Trophoblast cell (in vitro differentiated cells and primary cell): ENCODE results near the gene GBF1.
"Not testable (repeated sequence)": the region's sequence is repeated elsewhere in the genome, so short reads cannot be mapped to it uniquely, and the experiment has no call there.

ENCODE experiments used
- DNase-seq, 2 donors: peaks; one replicate each; pipeline ENCODE4 v3.0.0-alpha.2; 2016
- H2AFZ ChIP-seq: 2 replicates; pipeline ENCODE4 v1.6.1; 2013; ENCODE audit warnings: low read length, moderate library complexity, mild to moderate bottlenecking; ENCODE audit not compliant: insufficient read depth, poor library complexity
- H2AK5ac ChIP-seq: 2 replicates; pipeline ENCODE4 v1.6.1; 2013; ENCODE audit warnings: mild to moderate bottlenecking, low read length
- H2BK120ac ChIP-seq: 2 replicates; pipeline ENCODE4 v1.6.1; 2013; ENCODE audit warnings: low read length, mild to moderate bottlenecking, moderate library complexity; ENCODE audit not compliant: insufficient read depth, poor library complexity
- H2BK12ac ChIP-seq: 2 replicates; pipeline ENCODE4 v1.6.1; 2013; ENCODE audit warnings: mild to moderate bottlenecking, low read length, moderate library complexity
- H2BK5ac ChIP-seq: 2 replicates; pipeline ENCODE4 v1.6.1; 2013; ENCODE audit warnings: low read length, low read depth, moderate library complexity, mild to moderate bottlenecking; ENCODE audit not compliant: poor library complexity
- H3K14ac ChIP-seq: 2 replicates; pipeline ENCODE4 v1.6.1; 2013; ENCODE audit warnings: mild to moderate bottlenecking, low read length
- H3K18ac ChIP-seq: 2 replicates; pipeline ENCODE4 v1.6.1; 2013; ENCODE audit warnings: mild to moderate bottlenecking, low read length
- H3K23ac ChIP-seq: 2 replicates; pipeline ENCODE4 v1.6.1; 2013; ENCODE audit warnings: low read length
- H3K27ac ChIP-seq: 2 replicates; pipeline ENCODE4 v1.5.1; 2013; ENCODE audit warnings: low read depth, mild to moderate bottlenecking, inconsistent platforms, low read length, moderate library complexity
- H3K27me3 ChIP-seq: 2 replicates; pipeline ENCODE4 v1.6.1; 2013; ENCODE audit warnings: inconsistent platforms, mild to moderate bottlenecking, low read length, moderate library complexity; ENCODE audit not compliant: insufficient read depth
- H3K36me3 ChIP-seq, 2 experiments: 1 replicate in 1 of 2; 2 replicates in 1 of 2; pipeline ENCODE4 v1.6.1; 2013; ENCODE audit warnings: low read length in 2 of 2, mild to moderate bottlenecking in 2 of 2, moderate library complexity in 1 of 2; ENCODE audit not compliant: insufficient read depth in 2 of 2, control insufficient read depth in 1 of 2
- H3K4ac ChIP-seq: 2 replicates; pipeline ENCODE4 v1.6.1; 2013; ENCODE audit warnings: low read depth, mild to moderate bottlenecking, low read length, moderate library complexity
- H3K4me1 ChIP-seq, 2 experiments: 1 replicate in 1 of 2; 2 replicates in 1 of 2; pipeline ENCODE4 v1.6.1; 2013; ENCODE audit warnings: low read length in 2 of 2, mild to moderate bottlenecking in 2 of 2, moderate library complexity in 1 of 2; ENCODE audit not compliant: insufficient read depth in 2 of 2, control insufficient read depth in 1 of 2
- H3K4me2 ChIP-seq: 2 replicates; pipeline ENCODE4 v1.6.1; 2013; ENCODE audit warnings: inconsistent platforms, mild to moderate bottlenecking, low read length, moderate library complexity
- H3K4me3 ChIP-seq: 2 replicates; pipeline ENCODE4 v1.5.1; 2013; ENCODE audit warnings: mild to moderate bottlenecking, low read depth, low read length, inconsistent platforms
- H3K79me1 ChIP-seq: one replicate; pipeline ENCODE4 v1.6.1; 2013; ENCODE audit warnings: low read length
- H3K79me2 ChIP-seq: 2 replicates; pipeline ENCODE4 v1.6.1; 2013; ENCODE audit warnings: low read length, mild to moderate bottlenecking; ENCODE audit not compliant: control insufficient read depth, insufficient read depth, poor library complexity
- H3K9ac ChIP-seq: 2 replicates; pipeline ENCODE4 v1.6.1; 2013; ENCODE audit warnings: mild to moderate bottlenecking, low read length
- H3K9me3 ChIP-seq: 2 replicates; pipeline ENCODE4 v1.6.1; 2013; ENCODE audit warnings: low read depth, mild to moderate bottlenecking, control low read depth, inconsistent platforms, low read length; ENCODE audit not compliant: insufficient read depth
- H4K12ac ChIP-seq: 2 replicates; pipeline ENCODE4 v1.6.1; 2013; ENCODE audit warnings: low read depth, mild to moderate bottlenecking, low read length, moderate library complexity
- H4K8ac ChIP-seq: 2 replicates; pipeline ENCODE4 v1.6.1; 2013; ENCODE audit warnings: low read depth, mild to moderate bottlenecking, low read length, moderate library complexity
- H4K91ac ChIP-seq: one replicate; pipeline ENCODE4 v1.6.1; 2013; ENCODE audit warnings: low read depth, mild to moderate bottlenecking, low read length, moderate library complexity
- WGBS: extraction: QIAGEN DNeasy Blood & Tissue Kit; methylation state at CpG from one replicate; pipeline ENCODE4 v1.1.7; 2013; ENCODE audit warnings: missing lambda C conversion rate; ENCODE audit not compliant: insufficient read length, insufficient coverage; ENCODE audit errors: extremely low coverage; 5-methylcytosine and 5-hydroxymethylcytosine counted together

The GBF1 gene

DNA sequence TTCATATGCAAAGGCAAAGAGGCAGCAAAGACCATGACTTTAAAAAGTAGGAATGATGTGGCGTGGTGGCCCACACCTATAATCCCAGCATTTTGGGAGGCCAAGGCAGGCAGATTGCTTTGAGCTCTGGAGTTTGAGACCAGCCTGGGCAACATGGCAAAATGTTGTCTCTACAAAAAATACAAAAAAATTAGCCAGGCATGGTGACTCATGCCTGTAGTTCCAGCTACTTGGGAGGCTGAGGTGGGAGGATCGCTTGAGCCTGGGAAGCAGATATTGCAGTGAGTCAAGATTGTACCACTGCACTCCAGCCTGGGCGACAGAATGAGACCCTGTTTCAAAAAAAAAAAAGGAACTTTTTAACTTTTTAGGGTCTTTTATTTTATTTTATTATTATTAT lies 7.2 kb downstream of the GBF1 start:
- not testable (repeated sequence) for H3K14ac ChIP-seq, H2AK5ac ChIP-seq, H2BK120ac ChIP-seq, H4K91ac ChIP-seq, H3K79me2 ChIP-seq, H3K4me1 ChIP-seq, H3K23ac ChIP-seq, H3K4ac ChIP-seq, H3K4me2 ChIP-seq, H3K9me3 ChIP-seq, H3K9ac ChIP-seq, H3K4me3 ChIP-seq, H2BK12ac ChIP-seq, H3K27ac ChIP-seq, H3K18ac ChIP-seq, H3K36me3 ChIP-seq, H2AFZ ChIP-seq, H3K79me1 ChIP-seq, H2BK5ac ChIP-seq, H3K27me3 ChIP-seq, H4K12ac ChIP-seq, H4K8ac ChIP-seq
- no CpG with 5 or more reads among the region's 3 CpGs for WGBS
- peak; percentile 20 to 40 for DNase-seq

DNA sequence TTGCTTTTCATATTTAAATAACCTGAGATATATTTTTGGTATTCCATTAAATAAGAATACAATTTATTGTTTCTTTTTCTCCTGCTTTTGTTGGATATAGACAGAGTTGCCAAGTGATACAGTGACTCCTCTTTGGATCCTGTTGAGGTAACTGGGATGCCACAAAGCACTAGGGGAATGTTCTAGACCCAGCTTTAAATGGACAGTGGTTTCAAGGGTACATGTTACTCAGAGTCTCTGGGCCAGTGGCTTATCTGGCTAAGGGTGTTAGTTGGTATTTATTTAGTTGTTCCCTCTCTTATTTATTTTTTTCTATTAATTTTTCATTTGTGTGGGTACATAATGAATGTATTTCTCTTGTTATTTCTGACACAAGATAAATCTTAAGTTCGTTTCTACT lies 9.1 kb downstream of the GBF1 start:
- Histone ChIP-seq H3K36me3 (peaks cover 8 to 9% of the 10 kb centered on the region in 2 experiments), H3K4ac (peak overlapping the region; percentile 87), H4K8ac (no peak overlapping the region), H3K27me3 (no peaks in the 10 kb centered on the region), H3K23ac (no peak overlapping the region), H4K91ac (no peak overlapping the region), H3K4me1 (no peaks in the 10 kb centered on the region), H3K79me1 (no peaks in the 10 kb centered on the region), H3K18ac (no peak overlapping the region), H3K9ac (no peak overlapping the region), H4K12ac (no peak overlapping the region), H3K9me3 (no peaks in the 10 kb centered on the region), H2AK5ac (no peak overlapping the region), H2BK5ac (no peak overlapping the region), H2AFZ (no peak overlapping the region), H2BK12ac (no peak overlapping the region), H3K14ac (no peak overlapping the region), H3K4me3 (no peak overlapping the region), H3K4me2 (no peak overlapping the region), H3K79me2 (no peaks in the 10 kb centered on the region), H3K27ac (no peak overlapping the region), H2BK120ac (no peak overlapping the region)
- WGBS, result no CpG with 5 or more reads among the region's 1 CpG
- DNase-seq, result no peak

DNA sequence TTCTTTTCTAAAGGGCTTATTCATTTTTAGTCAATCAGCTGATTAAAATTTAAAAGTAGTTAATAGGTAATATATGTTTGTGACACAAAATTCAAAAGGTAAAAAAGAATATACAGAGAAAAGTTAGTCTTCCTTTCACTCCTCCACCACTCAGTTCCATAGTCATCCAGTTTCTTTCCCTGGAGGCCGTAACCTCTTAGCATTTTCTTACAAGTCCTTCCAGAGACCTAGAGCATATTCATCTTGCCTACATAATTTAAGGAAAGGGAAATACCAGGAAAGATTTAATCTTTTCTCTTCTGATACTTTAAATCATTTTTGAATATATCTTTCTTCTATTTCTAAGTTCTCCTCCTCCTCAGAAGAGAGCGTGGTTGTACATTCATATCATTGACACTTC lies 10.1 kb downstream of the GBF1 start:
- H4K8ac ChIP-seq, result no peak overlapping the region
- no peak overlapping the region for H2BK5ac ChIP-seq
- H3K23ac ChIP-seq, result no peak overlapping the region
- WGBS, result no CpG with 5 or more reads among the region's 2 CpGs
- no peak overlapping the region for H3K18ac ChIP-seq
- no peak overlapping the region for H3K14ac ChIP-seq
- H2AK5ac ChIP-seq, result no peak overlapping the region
- no peak overlapping the region for H2BK120ac ChIP-seq
- no peaks in the 10 kb centered on the region for H3K79me2 ChIP-seq
- H3K27ac ChIP-seq, result no peak overlapping the region
- no peak for DNase-seq
- no peaks in the 10 kb centered on the region for H3K4me1 ChIP-seq
- H2AFZ ChIP-seq, result no peak overlapping the region
- H3K4me2 ChIP-seq, result no peak overlapping the region
- no peak overlapping the region for H3K4ac ChIP-seq
- H3K9me3 ChIP-seq, result no peaks in the 10 kb centered on the region
- no peaks in the 10 kb centered on the region for H3K79me1 ChIP-seq
- no peak overlapping the region for H4K12ac ChIP-seq
- no peaks in the 10 kb centered on the region for H3K27me3 ChIP-seq
- H4K91ac ChIP-seq, result no peak overlapping the region
- H3K36me3 ChIP-seq, result peaks cover 9 to 10% of the 10 kb centered on the region in 2 experiments
- H2BK12ac ChIP-seq, result no peak overlapping the region
- H3K4me3 ChIP-seq, result no peak overlapping the region
- no peak overlapping the region for H3K9ac ChIP-seq

DNA sequence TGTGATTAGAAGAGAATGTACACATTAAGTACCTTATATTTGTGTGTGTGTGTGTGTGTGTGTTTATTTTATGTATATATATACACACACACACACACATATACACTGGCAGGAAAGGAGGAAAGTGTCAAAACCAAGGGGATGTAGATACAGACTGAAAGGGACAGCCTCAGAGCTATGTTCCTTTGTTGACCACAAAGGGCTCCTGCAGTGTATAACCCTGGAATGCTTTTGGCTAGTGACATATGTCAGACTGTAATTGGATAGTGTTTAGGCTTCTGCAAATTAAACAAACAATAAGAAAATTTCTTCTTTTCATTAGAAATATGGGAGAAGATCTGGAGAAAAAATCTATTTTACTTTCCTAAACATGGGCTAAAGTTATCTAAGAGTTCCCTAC lies 15.9 kb downstream of the GBF1 start:
- H4K91ac ChIP-seq, result no peak overlapping the region
- no peak overlapping the region for H3K23ac ChIP-seq
- H3K27ac ChIP-seq, result no peak overlapping the region
- H3K9me3 ChIP-seq, result no peaks in the 10 kb centered on the region
- H4K8ac ChIP-seq, result no peak overlapping the region
- H3K4me3 ChIP-seq, result no peak overlapping the region
- H3K18ac ChIP-seq, result no peak overlapping the region
- no peak overlapping the region for H3K4me2 ChIP-seq
- H3K4me1 ChIP-seq, result no peaks in the 10 kb centered on the region
- no peak overlapping the region for H3K9ac ChIP-seq
- H2BK5ac ChIP-seq, result no peak overlapping the region
- H2BK12ac ChIP-seq, result no peak overlapping the region
- H2AK5ac ChIP-seq, result no peak overlapping the region
- no peak overlapping the region for H3K4ac ChIP-seq
- H2BK120ac ChIP-seq, result no peak overlapping the region
- H3K79me2 ChIP-seq, result no peaks in the 10 kb centered on the region
- no peak overlapping the region for H3K14ac ChIP-seq
- peaks cover 7 to 25% of the 10 kb centered on the region in 2 experiments for H3K36me3 ChIP-seq
- H2AFZ ChIP-seq, result no peak overlapping the region
- H3K27me3 ChIP-seq, result no peaks in the 10 kb centered on the region
- no peak overlapping the region for H4K12ac ChIP-seq
- no peaks in the 10 kb centered on the region for H3K79me1 ChIP-seq
- no peak for DNase-seq
